ENCODE measurements around the gene SCGB1C1. TPM values are rescaled to one million over a fixed set of nuclear protein-coding genes. Genes with fewer than 3 reads are reported as not detected.

SCGB1C1 gene
- total RNA-seq, 1 experiment from 2014 or later = not detected

DNA sequence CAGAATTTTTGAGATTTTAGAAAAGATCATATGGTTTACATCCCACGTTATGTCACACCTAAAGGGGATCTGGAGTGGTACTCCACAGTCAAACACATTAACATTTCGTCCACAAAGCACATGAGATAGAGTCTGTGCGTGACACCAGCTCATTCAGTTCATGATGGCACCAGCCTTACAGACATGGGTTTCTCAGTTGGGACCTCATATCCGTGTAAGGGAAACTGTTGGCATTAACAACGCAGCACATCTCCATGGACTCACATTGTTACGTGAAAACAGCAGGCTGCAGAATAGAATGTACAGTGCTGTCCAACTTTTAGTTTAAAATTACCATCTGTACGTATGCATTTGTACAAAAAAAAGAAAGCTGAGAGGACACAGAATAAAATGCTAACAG lies 28.7 kb downstream of the SCGB1C1 start:
- no peak for DNase-seq
- Histone ChIP-seq H3K27ac (no peak overlapping the region), H3K36me3 (no peaks in the 10 kb centered on the region), H3K4me1 (no peaks in the 10 kb centered on the region), H3K4me3 (no peak overlapping the region), H3K27me3 (no peaks in the 10 kb centered on the region), H3K9me3 (replicated peaks) (no peaks in the 10 kb centered on the region)

DNA sequence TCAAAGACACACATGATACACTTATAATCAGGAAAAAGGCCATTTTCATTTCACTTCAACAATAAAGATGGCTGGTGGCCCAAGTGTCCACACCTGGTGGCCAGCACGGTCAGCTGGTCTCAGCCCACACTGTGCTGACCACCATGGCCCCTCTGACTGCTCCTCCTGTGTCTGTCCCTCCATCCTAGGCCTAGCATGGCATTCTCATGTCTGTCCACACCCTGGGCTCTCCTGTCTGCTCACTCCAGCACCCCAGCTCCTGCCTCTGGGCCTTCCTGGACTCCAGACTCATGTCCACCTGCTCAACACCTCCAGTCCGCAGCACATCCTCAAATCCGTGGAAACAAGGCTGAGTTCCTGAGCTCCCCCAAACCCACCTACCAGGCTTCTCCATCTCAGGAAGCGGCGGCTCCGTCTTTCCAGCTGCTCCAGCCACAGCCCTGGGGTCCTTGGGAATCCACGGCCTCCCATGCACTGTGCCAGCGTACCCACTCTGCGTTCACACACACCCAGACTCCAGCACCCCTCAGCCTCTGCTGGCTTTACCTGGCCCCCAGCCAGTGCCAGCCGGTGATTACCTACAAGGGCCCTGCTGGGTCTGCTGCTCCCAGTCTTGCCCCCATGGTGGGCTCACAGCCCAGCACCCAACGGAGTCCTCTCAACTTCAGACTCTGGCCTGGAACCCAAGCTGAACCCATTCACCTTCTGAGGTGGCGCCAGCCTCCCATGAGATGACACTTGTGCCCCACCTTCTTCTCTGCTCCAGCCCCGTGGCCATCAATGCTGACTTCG lies 29.3 kb downstream of the SCGB1C1 start:
- Histone ChIP-seq H3K27me3 (no peaks in the 10 kb centered on the region), H3K4me1 (no peaks in the 10 kb centered on the region), H3K36me3 (no peaks in the 10 kb centered on the region), H3K9me3 (replicated peaks) (no peaks in the 10 kb centered on the region), H3K27ac (no peak overlapping the region), H3K4me3 (no peak overlapping the region)
- DNase-seq = no peak

DNA sequence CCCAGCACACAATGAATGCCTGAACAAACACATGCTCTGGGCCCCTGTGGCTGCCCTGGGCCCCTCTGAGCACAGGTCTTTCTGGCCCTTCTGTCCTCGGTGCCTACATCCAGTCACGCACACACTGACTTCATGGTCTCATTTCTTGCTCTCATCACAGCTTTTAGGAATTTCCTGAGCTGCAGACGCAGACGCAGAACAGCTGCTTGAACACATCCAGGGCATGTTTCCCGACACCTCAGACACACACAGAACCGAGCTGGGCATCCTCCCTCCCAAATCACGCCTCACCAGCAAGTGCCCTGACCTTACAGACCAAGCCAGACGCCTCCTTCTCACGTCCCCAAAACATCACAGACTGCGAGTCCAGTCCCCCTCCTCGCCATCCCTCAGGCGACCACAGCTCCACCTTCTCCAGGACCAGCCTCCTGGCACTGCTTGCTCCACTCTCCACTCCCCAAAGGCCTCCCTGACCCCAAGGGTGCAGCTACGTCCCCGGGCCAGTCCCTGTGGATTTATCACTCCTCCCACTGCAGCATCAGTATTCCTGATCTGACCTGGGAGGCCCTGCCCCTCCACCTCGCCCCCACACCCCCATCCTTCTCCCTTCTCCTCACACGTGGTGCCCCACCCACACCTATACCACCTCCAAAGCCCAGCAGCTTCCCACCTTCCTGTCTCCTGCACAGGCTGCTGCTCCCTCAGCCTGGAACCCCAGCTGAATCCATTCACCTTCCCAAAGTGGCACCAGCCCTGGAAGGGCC lies 30.3 kb downstream of the SCGB1C1 start:
- Histone ChIP-seq H3K4me3 (no peak overlapping the region), H3K27ac (no peak overlapping the region), H3K36me3 (no peaks in the 10 kb centered on the region), H3K27me3 (no peaks in the 10 kb centered on the region), H3K4me1 (no peaks in the 10 kb centered on the region), H3K9me3 (replicated peaks) (no peaks in the 10 kb centered on the region)
- no peak for DNase-seq

DNA sequence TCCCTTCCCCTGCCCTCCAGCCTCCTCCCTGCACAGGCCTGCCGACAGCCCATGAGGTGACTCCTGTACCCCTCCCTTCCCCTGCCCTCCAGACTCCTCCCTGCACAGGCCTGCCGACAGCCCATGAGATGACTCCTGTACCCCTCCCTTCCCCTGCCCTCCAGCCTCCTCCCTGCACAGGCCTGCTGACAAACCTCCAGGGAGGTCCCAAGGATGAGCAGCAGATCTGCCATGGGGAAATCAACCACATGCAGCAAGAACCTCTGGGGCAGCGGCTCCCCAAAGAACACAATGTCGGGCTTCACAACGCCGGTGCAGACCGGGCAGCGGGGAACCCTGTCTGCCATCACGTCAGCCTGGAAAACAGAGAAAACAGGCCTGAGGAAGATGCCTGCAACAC lies 31.0 kb downstream of the SCGB1C1 start:
- Histone ChIP-seq H3K36me3 (no peaks in the 10 kb centered on the region), H3K4me3 (no peak overlapping the region), H3K27me3 (no peaks in the 10 kb centered on the region), H3K27ac (no peak overlapping the region), H3K9me3 (replicated peaks) (no peaks in the 10 kb centered on the region), H3K4me1 (no peaks in the 10 kb centered on the region)
- no peak for DNase-seq

DNA sequence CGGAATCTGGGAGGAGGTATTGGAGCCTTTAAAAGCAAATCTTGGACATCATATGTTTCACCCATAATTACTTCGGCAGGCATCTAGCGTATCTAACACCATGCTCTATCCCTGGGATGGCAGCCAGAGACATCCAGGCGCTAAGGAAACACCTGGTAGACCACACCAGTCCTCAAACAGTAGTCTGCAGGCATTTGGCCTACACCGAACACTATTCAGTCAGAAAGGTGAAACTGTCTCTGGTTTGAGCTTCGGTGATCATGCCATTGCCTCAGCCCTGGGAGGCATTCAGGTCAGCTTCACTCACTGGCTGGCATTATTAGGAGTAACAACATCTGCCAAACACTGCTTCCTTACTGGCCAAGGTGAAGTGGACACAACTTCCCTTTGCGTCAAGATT lies 31.5 kb downstream of the SCGB1C1 start:
- no peaks in the 10 kb centered on the region for H3K27me3 ChIP-seq
- no peak overlapping the region for H3K27ac ChIP-seq

DNA sequence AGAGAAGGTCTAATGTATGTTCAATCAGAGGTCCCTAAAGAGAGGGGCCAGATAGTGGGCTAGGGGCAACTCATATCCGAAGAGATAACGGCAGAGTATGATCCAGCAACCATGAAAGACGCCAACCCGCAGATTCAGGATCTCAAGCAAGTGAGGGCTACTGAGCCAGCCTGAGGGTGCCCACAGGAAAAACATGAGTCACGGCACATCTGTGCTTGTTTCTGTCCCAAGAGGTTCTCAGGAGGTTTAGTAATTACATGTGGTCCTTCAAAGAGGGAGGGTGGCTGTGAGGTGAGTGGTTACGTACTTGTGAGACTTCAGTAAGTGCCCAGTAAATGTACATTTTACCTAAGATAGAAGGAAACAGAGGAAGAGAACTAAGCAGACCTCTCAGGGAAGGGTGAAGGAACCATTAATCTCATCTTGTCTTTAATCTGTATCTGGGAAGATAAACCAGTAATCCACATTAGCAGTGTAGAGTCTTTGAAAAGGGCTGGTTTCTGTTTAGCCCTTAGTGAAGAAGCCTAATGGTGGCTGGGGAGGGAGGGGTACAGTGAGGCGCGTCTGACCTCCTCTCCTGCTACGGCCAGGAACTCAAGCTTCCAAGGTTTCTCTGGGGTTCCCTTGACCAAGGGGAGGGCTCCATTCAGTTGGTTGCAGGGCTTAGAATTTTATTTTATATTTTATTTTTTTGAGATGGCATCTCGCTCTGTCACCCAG lies 33.0 kb downstream of the SCGB1C1 start:
- Histone ChIP-seq H3K27ac (no peak overlapping the region), H3K9me3 (replicated peaks) (no peaks in the 10 kb centered on the region), H3K4me3 (no peak overlapping the region), H3K4me1 (no peaks in the 10 kb centered on the region), H3K27me3 (no peaks in the 10 kb centered on the region), H3K36me3 (no peaks in the 10 kb centered on the region)
- DNase-seq = no peak

More for the DNA sequence above, 31.5 kb downstream of the SCGB1C1 start:
- no peak overlapping the region for H3K4me3 ChIP-seq
- no peaks in the 10 kb centered on the region for H3K9me3 ChIP-seq (replicated peaks)
- DNase-seq = no peak
- no peaks in the 10 kb centered on the region for H3K36me3 ChIP-seq
- no peaks in the 10 kb centered on the region for H3K4me1 ChIP-seq

DNA sequence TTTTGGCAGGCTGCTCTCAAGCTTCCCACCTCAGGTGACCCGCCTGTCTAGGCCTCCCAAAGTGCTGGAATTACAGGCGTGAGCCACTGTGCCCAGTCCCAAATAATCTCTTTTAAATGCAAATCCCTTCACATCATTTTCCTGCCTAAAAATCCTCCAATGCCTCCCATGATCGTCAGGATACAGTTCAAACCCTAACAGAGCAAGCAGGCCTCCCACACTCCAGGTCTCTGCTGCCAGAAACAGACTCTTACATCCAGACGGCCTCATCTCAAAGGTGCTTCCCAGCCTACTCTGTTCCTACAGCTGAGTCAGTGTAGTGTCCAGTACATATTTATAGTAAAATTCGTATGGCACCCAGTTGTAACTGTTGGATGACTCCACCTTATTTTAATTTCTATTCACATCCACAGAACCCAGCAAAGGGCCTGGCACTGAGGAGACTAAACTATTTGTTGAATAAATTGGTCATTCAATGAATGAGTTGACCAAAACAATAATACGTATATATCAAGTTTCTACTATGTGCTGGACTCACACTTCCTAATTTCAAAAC lies 35.0 kb downstream of the SCGB1C1 start:
- no peaks in the 10 kb centered on the region for H3K27me3 ChIP-seq
- no peak overlapping the region for H3K27ac ChIP-seq
- DNase-seq = no peak
- H3K4me1 ChIP-seq = no peaks in the 10 kb centered on the region
- H3K9me3 ChIP-seq (replicated peaks) = no peaks in the 10 kb centered on the region
- no peak overlapping the region for H3K4me3 ChIP-seq
- H3K36me3 ChIP-seq = no peaks in the 10 kb centered on the region

DNA sequence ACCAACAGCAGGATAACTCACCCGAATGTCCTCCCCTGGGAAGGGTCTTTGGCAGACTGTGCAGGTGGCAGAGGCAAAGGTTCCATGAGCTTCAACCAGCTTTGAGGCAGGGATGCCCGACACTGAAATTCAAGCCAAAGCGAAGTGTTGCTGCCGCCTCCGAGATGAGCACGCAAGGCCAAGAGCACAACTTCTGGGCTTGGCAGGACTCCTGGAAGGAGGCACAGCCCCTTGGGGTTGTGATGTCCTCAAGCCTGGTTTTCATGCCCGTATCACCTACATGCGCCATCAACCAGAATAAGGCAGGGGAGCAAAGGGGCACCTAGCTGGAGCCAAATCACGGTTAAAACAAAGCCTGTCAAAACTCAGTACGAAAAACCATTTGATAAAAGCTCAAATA lies 37.6 kb downstream of the SCGB1C1 start:
- Histone ChIP-seq H3K4me3 (no peak overlapping the region), H3K4me1 (no peaks in the 10 kb centered on the region; the same call in 1 of the 2 replicates), H3K9me3 (replicated peaks) (no peaks in the 10 kb centered on the region), H3K27ac (no peak overlapping the region), H3K27me3 (no peaks in the 10 kb centered on the region), H3K36me3 (no peaks in the 10 kb centered on the region)
- DNase-seq = no peak

DNA sequence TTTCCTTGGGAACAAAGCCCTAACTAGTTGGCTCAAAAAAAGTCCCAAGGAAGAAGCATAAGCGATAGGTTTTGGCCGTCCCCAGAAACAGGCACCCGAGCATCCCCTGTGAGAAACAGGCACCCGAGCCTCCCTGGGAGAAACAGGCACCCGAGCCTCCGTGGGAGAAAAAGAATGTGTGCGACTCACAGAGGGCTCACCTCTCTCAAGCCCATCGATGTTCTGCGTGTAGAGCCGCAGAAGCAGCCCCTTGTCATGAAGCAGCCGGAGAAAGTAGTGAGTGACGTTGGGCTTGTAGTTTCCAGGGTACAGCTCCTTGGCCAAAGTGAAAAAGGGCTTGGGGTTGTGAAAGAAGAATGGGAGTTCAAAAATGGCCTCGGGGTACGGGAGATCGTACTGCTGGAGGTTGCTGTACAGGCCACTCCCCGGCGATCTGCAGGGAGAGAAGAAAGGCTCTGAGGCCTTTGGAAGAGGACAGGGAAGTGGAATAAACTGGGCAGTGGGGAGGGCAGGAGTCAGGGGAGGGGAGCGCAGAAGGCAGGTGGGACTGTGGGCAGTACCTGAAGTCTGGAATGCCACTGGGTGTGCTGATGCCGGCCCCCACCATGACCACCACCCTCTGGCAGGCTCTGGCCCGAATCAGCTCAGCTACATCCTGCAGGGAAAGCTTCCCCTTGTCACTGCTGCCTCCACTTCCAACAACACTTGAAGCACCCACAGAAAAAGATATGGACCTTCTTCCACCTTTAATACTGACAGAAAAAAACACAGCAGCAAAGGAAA lies 40.1 kb downstream of the SCGB1C1 start:
- DNase-seq = no peak
- Histone ChIP-seq H3K36me3 (no peaks in the 10 kb centered on the region), H3K27ac (no peak overlapping the region), H3K27me3 (no peaks in the 10 kb centered on the region), H3K9me3 (replicated peaks) (no peaks in the 10 kb centered on the region), H3K4me3 (no peak overlapping the region), H3K4me1 (peaks cover 4% of the 10 kb centered on the region)

DNA sequence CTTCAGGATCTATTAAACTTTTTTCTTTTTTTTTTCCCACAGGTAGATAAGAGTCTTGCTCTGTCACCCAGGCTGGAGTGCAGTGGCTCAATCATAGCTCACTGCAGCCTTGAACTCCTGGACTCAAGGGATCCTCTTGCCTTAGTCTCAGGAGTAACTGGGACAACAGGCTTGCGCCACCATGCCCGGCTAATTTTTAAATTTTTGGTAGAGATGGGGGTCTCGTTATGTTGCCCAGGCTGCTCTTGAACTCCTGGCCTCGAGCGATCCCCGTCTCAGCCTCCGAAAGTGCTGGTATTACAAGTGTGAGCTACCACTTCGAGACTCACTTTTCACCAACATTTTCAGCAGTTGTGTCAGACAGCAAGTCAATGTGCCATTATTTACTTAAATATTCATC lies 42.3 kb downstream of the SCGB1C1 start:
- Histone ChIP-seq H3K9me3 (replicated peaks) (no peaks in the 10 kb centered on the region), H3K36me3 (peaks cover 6% of the 10 kb centered on the region; the same call in 1 of the 2 replicates), H3K4me1 (peaks cover 5% of the 10 kb centered on the region), H3K4me3 (peak overlapping the region; percentile 90), H3K27ac (no peak overlapping the region), H3K27me3 (no peaks in the 10 kb centered on the region)
- no peak for DNase-seq

DNA sequence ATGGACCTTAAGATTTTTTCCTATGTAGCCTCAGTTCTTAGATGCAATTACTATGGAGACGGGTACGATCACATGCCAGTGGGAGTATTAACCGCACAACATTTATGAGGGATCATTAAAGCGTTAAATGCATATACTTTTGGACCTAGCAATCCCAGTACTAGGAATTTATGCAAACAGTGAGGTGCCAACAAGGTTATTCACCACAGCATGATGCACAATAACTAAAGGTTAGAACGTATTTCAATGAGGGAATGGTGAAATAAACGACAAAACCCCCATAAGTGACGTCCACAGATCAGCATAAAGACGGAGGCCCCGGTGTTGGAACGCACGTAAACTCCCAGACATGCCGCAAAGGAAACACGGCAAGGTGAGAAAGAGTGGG lies 42.7 kb downstream of the SCGB1C1 start:
- no peaks in the 10 kb centered on the region for H3K27me3 ChIP-seq
- no peaks in the 10 kb centered on the region for H3K9me3 ChIP-seq (replicated peaks)
- peak overlapping the region; percentile 64 for H3K27ac ChIP-seq
- peak overlapping the region; percentile 90 for H3K4me3 ChIP-seq
- H3K36me3 ChIP-seq = peaks cover 6% of the 10 kb centered on the region; the same call in 1 of the 2 replicates
- no peak for DNase-seq
- H3K4me1 ChIP-seq = peaks cover 5% of the 10 kb centered on the region

DNA sequence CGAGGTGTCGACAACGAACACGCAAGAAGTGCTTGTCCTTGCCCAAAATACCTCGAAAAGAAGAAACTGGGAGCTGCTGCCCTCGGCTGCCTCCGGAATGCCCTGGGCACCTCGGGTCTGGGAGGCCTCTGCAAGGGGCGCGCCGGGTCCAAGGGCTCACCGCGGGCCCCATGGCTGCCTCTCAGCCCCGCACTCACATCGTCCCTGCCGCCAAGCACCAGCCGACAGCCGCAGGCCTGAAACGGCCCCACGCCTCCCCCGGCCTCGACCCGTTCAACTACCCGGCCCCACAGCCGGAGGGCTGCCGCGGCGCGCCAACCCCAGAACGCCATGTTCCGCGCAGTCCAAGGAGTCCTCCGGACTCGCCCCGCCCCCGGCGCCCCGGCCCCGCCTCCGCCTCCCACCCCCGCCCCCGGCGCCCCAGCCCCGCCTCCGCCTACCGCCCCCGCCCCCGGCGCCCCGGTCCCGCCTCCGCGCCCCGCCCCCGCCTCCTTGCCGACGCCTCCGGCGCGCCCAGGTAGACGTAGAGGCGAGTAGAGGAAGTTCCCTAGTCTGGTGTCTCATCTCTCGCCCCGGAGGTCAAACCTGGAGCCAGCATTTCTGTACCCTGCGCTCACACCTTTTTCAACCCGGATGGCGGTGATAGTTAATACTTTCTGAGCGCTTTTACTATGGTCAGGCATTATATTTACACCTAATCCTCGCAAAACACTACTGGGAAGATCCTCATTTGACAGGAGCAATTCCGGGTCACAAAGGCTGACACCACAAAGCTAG lies 43.3 kb downstream of the SCGB1C1 start, which contains the start of gene SIRT3:
Gene SIRT3, minus strand, starts transcription at position 346 of the 777 bp plus-strand sequence. Its CDS starts 14 bp downstream, at position 332.
- DNase-seq = peak; percentile 78 to 79
- Histone ChIP-seq H3K27ac (peak within 1 kb of the TSS; percentile 64), H3K9me3 (replicated peaks) (no peaks in the 10 kb centered on the region), H3K36me3 (peaks cover 6% of the 10 kb centered on the region; the same call in 1 of the 2 replicates), H3K27me3 (no peaks in the 10 kb centered on the region), H3K4me3 (peak within 1 kb of the TSS; percentile 90), H3K4me1 (peaks cover 5% of the 10 kb centered on the region)
